GM19240 (cell line): Measurements from ENCODE around the gene DDAH1.
"Not testable (repeated sequence)": the region's sequence is repeated elsewhere in the genome, so short reads cannot be mapped to it uniquely, and the experiment has no call there.

Experiments used
- DNase-seq: peaks from one replicate; pipeline ENCODE4 v3.0.0; 2011; ENCODE audit warnings: low spot score; ENCODE audit not compliant: insufficient read length

Gene DDAH1

GRCh38 chr1:85470130-85470529, 5.2 kb upstream of the DDAH1 start:
- DNase-seq: not testable (repeated sequence)

- no peak for DNase-seq
Measured at GRCh38 chr1:85467929-85468540, 3.1 kb upstream of the DDAH1 start.

GRCh38 chr1:85467036-85467435, 2.1 kb upstream of the DDAH1 start:
- no peak for DNase-seq

GRCh38 chr1:85465786-85466134, 801 bp upstream of the DDAH1 start:
- no peak for DNase-seq

GRCh38 chr1:85464497-85465098, 361 bp downstream of the DDAH1 start:
- DNase-seq: no peak

- no peak for DNase-seq
Measured at GRCh38 chr1:85463731-85464496, 1.0 kb downstream of the DDAH1 start.

- no peak for DNase-seq
Measured at GRCh38 chr1:85462931-85463649, 1.9 kb downstream of the DDAH1 start.

GRCh38 chr1:85461216-85461918, 3.6 kb downstream of the DDAH1 start:
- DNase-seq: no peak

- no peak for DNase-seq
Measured at GRCh38 chr1:85460555-85461088, 4.3 kb downstream of the DDAH1 start.

- no peak for DNase-seq
Measured at GRCh38 chr1:85459290-85459689, 5.7 kb downstream of the DDAH1 start.

GRCh38 chr1:85454214-85454613, 10.7 kb downstream of the DDAH1 start:
- no peak for DNase-seq

- DNase-seq: no peak
Measured at GRCh38 chr1:85453640-85454194, 11.2 kb downstream of the DDAH1 start.

GRCh38 chr1:85452948-85453347, 12.0 kb downstream of the DDAH1 start:
- no peak for DNase-seq

GRCh38 chr1:85451236-85451830, 13.6 kb downstream of the DDAH1 start:
- DNase-seq: no peak

- no peak for DNase-seq
Measured at GRCh38 chr1:85450832-85451231, 14.1 kb downstream of the DDAH1 start.

- no peak for DNase-seq
Measured at GRCh38 chr1:85449356-85449755, 15.6 kb downstream of the DDAH1 start.

GRCh38 chr1:85448358-85448757, 16.6 kb downstream of the DDAH1 start:
- no peak for DNase-seq

- no peak for DNase-seq
Measured at GRCh38 chr1:85447006-85447943, 17.7 kb downstream of the DDAH1 start.

GRCh38 chr1:85445906-85446305, 19.1 kb downstream of the DDAH1 start:
- DNase-seq: no peak
